ENCODE measurements around the gene COL28A1.
A peak's percentile ranks its signal among the peaks of the same experiment; 100 is the strongest.
"Not testable (repeated sequence)": the region's sequence is repeated elsewhere in the genome, so short reads cannot be mapped to it uniquely, and the experiment has no call there.

Gene COL28A1

DNA sequence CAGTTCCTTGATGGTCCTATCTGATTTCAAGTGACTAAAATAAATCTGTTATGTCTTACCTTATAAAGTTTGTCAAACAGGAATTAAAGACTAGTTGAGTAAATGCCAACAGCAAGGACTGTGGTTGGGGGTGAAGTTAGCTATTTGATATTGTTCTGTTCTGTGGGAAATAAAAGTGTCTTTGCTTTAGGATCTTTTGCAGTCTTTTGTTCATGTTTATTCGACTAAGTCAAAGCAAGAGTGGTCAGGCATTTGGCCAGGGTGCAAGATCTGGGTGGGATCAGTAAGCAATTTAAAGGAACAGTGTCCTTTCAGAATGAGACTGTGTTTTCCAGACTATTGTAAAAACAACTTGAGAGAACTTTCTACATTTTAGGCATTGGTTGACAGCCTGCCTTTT lies at the start of gene COL28A1:
Gene COL28A1, minus strand, starts transcription at position 183 of the 400 bp plus-strand sequence. CDS start 2,998 bp downstream, outside the sequence.
- no peak for DNase-seq

DNA sequence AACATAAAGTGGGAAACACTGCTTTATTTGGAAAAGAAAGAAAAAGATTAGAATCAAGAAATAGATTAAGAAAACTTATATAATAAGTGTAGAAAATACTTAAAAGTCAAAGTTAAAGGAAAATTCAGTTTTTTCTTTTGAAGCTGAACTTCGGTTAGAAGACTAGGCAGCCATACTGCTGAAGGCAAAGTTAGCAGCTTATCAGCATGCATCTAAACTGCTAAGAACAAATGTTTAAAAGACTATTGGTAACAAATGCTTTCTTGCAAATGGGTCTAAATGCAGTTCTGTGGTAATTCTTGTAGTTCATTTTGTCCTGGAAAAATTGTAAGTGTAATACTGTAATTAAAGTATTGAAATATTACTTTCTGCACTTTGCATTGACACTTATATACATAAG lies 49.0 kb upstream of the COL28A1 start:
- no peak for DNase-seq

- no peak for DNase-seq
These were observed 48.1 kb upstream of the COL28A1 start for GRCh38 chr7:7583731-7584130.

DNA sequence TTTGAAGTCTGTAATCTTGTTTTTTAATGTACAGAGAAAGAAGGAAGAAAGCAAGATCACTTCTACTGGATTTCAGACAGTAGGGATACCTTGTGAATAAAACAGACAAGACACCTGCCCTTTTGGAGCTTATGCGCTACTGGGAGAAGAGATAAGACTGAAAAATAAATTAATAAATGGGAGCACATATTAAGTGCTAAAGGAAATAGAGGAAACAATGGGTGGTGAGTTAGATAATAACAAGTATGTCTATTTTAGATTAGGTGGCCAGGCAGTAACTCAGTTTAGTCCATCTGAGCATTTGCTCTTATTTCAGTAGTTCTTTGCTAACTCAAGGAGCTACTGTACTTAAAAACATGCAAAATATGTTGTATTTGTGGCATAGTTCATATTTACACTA lies 46.9 kb upstream of the COL28A1 start:
- no peak for DNase-seq

GRCh38 chr7:7581531-7582179 lies 46.0 kb upstream of the COL28A1 start:
- DNase-seq, result no peak

DNA sequence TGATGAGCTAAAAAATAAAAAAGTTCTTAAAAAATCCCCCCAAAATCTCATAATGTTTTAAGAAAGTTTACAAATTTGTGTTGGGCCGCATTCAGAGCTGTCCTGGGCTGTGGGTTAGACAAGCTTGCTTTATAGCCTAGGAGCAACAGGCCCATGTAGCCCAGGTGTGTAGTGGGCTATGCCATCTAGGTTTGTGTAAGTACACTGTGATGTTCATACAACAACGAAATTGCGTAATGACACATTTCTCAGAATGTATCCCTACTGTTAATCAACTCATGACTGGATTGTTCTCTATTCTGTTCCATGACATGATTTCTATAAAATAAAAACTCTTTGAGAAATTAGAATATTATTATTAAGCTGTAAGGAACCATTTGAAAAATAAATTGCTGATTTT lies 44.0 kb upstream of the COL28A1 start:
- no peak for DNase-seq

DNA sequence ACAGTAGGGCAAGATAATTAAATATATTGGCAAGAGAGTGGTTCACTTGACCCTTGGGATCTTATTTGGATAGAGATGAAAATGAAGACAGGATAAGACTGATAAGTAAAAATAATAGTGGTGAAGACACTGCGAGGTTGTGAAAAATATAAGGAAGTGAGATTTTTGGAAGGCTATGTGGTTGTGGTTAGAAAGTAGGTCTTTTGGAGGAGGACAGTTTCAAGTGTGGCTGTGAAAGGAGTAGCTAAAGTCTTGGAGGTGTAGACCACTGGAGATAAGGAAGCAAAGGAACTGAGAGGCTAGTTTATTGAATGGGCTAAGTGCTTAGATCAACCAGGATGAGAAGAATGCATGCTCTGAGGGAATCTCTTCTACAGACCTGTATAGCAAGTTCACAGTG lies 42.2 kb upstream of the COL28A1 start:
- DNase-seq, result no peak

DNA sequence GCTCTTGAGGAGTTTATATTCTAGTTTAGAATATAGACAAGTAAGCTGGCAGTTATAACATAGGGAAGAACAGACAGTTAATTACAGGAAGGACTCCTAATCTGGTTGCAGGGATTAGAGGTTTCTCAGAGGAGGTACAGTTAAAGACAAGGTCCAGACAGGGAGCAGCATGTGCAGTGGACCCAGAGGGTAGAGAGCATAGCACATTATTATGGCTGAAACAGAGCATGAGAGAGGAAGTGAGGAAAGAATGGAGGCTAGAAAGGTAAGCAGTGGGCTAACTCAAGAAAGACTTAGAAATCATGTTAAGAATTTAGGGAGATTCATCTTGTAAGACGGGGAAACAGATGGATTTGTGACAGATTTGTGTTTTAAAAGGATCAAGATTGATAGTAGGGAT lies 40.7 kb upstream of the COL28A1 start:
- no peak for DNase-seq

DNA sequence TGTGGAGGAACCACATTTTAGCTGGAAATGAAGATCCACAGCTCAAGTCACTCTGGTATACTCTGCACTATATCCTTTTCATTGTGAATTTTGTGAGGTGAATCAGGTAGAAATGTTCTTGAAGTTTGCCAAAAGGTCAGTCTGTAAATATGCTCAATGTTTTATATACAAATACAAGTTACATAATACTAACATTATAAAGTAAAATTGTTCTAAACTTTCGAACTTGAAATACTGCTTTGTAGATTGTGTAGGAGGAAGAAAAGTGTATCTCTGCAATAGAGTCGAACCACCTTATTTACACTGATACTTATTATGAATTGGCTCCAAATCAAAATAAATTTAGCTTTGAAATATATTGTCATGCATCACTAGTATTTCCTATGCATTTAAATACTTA lies 38.0 kb upstream of the COL28A1 start:
- no peak for DNase-seq

DNA sequence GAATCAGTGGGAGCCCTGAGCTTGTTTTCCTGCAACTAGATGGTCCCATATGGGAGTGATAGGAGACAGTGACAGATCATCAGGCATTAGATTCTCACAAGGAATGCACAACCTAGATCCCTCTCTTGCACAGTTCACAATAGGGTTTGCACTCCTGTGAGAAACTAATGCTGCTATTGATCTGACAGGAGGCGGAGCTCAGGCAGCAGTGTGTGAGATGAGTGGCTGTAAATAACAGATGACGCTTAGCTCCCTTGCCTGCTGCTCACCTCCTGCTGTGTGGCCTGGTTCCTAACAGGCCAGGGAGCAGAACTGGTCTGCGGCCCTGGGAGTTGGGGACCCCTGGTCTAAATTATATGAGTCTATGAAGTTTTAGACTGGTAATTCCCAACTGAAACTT lies 34.9 kb upstream of the COL28A1 start:
- no peak for DNase-seq

GRCh38 chr7:7569615-7570014 lies 33.9 kb upstream of the COL28A1 start:
- no peak for DNase-seq

- DNase-seq, result peak; percentile 27
These were observed 33.4 kb upstream of the COL28A1 start for GRCh38 chr7:7569081-7569527.

- no peak for DNase-seq
These were observed 32.9 kb upstream of the COL28A1 start for GRCh38 chr7:7568553-7568952.

GRCh38 chr7:7567898-7568531 lies 32.3 kb upstream of the COL28A1 start:
- DNase-seq, result no peak

- DNase-seq, result peak; percentile 50
These were observed 31.3 kb upstream of the COL28A1 start, which contains the start of gene MIOS for GRCh38 chr7:7566651-7567611. MIOS (plus strand) TSS chr7:7566884; CDS start chr7:7572476, 5,592 bp downstream.

DNA sequence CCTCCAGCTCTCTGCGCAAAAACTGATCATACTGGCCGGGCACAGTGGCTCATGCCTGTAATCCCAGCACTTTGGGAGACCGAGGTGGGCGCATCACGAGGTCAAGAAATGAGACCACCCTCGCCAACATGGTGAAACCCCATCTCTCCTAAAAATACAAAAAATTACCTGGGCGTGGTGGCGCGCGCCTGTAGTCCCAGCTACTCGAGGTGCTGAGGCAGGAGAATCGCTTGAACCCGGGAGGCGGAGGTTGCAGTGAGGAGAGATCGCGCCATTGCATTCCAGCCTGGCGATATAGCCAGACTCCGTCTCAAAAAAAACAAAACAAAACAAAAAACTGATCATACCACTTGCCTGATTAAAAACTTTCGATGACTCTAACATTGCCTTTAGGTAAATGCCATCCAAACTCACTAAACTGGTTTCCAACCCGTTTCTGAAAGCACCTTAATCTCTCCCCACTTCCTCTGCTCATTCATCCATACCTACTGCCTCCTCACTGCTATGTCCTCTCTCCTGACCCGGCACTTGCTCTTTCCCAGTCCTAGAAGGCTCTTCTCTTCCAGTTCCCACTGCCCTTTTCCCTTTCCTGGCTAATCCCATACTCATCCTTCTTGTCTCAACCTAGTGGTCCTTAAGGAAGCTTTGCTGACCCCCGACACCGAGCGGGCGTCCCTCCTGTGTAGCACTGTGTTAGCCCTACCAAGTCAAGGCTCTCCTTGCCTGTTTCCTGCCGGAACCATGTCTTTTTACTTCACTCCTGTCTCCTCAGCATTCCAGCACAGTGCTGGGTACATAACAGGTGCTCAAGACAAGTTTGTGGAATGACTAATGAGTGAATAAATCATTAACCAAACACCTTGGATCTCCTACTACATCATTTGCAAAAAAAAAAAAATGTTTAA lies 30.3 kb upstream of the COL28A1 start:
- no peak for DNase-seq

- no peak for DNase-seq
These were observed 29.5 kb upstream of the COL28A1 start for GRCh38 chr7:7565018-7565680.

DNA sequence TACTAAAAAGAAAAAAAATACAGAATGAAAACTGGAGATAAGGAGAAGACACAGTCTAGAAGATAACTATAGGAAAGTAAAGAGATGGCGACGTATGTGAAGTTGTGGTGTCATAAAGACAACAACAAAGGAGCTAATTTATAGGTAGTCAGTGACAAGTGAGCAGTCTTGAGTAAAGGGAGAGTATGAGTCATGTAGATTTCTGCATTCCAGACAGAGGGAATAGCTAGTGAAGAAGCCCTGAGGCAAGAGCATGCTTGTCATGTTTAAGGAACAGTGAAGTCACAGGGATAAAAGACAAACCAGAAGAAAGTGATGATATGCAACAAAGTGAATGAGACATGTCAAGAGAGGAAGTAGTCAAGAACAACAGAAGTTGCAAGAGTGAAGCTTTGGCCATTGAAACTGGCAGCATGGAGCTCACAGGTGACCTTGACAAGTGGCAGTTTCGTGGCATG lies 28.7 kb upstream of the COL28A1 start:
- DNase-seq, result no peak

DNA sequence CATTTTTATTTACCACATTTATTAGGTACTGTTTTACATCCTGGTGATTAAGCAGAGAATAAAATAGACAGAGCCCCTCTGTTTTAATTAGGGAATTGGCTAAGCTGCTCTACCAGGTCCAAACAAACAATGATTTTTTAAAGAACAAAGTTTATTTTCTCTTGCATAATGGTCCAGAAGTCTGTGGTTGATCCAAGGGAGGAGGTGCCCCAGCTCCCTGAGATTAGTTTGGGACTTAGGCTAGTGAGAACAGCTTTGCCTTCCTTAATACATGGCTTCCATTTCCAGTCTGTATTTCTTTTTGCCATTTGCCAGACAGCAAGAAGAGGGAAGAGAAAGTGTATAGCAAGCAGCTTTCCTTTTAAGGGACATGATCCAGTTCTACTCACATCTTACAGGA lies 28.1 kb upstream of the COL28A1 start:
- DNase-seq, result no peak

DNA sequence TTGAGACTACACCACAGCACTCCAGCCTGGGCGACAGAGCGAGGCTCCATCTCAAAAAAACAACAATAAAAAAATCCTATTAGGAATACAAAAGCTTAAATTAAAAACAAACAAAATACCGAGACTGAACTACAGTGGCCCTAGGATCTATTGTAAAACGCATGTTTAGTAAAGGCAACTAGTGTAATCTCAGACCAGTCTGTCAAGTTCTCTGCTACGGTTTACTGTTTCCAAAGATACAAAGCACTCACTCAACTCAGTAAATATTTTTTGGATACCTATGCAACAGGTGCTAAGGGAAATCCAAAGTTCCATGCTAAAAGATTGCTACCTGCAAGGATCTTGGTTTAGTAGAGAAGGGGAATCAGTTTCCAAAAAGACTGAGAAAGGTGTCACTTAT lies 27.6 kb upstream of the COL28A1 start:
- DNase-seq, result no peak

DNA sequence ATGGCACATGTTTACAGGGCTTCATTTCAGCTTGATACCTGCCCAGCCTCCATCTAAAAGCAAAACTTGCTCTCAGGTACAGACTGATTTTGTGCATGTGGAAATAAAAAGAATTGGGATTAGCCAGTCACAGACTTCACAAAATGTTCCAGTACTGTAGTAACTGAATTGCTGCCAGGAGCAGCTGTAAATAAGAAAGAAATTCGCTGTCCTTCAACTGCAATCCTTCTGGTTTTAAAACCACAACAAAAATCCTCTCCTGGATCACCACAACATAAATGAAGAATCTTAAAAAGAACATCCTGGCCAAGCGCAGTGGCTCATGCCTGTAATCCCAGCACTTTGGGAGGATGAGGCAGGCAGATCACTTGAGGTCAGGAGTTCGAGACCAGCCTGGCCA lies 27.1 kb upstream of the COL28A1 start:
- no peak for DNase-seq

GRCh38 chr7:7561591-7561990 lies 25.9 kb upstream of the COL28A1 start:
- DNase-seq, result not testable (repeated sequence)

Measured in GF-D8 (cell line).